HG03378 (cell line): Measurements from ENCODE around the gene NUMBL.

Experiments
- ATAC-seq: cut with Tn5 transposase; IDR thresholded peaks from one replicate; pipeline ENCODE4 v1.9.1; 2021; ENCODE audit warnings: mild to moderate bottlenecking, moderate library complexity; ENCODE audit not compliant: unreplicated experiment

NUMBL gene

DNA sequence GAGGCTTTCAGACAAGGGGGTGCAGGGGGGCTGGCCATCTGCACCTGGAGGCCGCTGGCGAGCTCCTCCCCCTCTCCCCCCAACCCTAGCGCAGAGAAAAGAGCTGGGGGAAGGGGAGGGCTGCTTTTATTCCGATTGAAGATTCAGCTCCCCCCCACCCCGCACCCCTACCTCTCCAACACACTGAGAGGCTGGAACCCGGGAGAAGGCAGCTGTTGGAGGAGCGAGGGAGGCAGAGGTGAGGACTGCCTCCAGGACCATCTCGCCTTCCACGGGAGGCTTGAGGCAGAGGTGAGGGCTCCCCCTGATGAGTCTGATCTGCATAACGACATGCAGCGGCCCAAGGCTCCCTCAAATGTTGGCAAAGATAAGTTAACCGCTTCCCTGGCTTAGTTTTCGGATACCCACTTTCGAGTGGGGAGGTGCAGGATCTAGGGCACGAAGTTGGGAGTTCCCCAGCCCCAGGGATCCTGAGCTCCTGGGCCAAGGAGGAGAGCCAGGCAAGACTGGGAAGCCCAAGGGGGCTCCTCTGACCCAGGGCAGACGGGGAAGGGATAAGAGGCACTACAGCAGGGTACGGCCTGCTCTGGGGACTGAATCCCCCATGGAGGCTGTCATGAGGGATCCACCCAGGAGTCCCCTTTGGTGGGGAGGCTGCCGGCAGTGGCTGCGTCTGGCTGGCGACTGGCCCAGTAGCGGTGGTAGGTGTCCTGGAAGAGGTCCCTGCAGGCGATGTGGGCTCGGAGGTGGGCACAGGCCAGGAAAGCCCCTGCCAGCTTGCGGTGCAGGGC, 1.2 kb upstream of the NUMBL start:
- ATAC-seq = no peak

GRCh38 chr19:40690693-40691420, 406 bp upstream of the NUMBL start:
- no peak for ATAC-seq

- ATAC-seq = no peak
These were observed 957 bp downstream of the NUMBL start for GRCh38 chr19:40689339-40690049.

DNA sequence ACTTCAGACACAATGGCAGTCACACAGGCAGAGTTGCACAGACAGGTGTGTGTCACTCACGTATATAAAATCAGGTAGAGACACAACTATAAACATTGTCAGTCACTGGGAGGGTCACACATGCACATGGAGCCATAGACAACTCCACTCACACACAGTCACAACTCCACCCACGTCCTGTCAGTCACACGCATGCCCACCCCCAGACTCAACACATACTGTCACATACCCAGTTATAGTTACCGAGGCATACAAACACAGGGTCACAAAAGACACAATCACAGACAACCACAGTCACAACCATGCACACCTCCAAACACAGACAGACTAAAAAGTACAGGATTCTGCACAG, 1.5 kb downstream of the NUMBL start:
- no peak for ATAC-seq

GRCh38 chr19:40688309-40688708, 2.1 kb downstream of the NUMBL start:
- ATAC-seq = no peak

DNA sequence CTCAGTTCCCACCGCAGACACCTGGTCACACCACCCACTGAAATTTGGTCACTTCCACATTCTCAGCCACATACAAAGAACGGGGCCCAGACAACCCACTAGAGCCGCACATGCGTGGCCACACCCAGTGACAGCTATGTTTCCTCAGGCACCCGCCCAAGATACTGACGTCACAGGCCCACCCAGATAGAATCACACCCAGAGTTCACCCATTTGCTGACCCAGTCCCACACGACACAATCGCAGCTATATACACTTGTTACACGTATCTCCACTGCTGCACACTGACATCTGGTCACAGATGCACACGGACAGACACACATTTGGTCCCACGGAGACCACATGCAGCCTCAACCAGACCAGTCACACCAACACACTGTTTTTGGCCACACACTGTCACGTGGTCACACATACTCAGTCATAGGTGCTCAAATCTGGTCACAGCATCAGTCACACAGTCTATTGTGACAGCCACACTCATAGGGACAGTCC, 2.9 kb downstream of the NUMBL start:
- no peak for ATAC-seq

- no peak for ATAC-seq
These were observed 3.4 kb downstream of the NUMBL start for GRCh38 chr19:40686882-40687524.

DNA sequence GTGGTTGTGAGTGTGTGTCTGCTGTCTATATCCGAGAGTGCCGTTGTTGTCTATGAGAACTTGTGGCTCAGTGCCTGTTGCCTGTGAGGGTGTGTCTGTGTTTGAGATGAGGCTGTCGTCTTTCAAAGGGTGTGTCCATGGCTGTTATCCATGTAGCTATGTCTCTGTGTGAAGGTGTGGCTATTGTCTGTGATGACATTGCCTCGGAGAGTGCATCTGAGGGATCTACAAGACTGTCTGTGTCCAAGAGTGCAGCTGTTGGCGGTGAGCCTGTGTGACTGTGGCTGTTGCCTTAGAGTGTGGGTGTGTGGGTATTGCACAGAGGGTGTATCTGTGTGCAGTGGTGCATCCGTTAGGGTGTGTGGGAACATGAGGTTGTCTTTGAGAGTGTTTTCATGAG, 4.9 kb downstream of the NUMBL start:
- no peak for ATAC-seq

- ATAC-seq = no peak
These were observed 5.4 kb downstream of the NUMBL start for GRCh38 chr19:40685016-40685526.

GRCh38 chr19:40684280-40684679, 6.2 kb downstream of the NUMBL start:
- ATAC-seq = no peak

- ATAC-seq = no peak
These were observed 7.0 kb downstream of the NUMBL start for GRCh38 chr19:40683437-40683836.

- no peak for ATAC-seq
These were observed 8.0 kb downstream of the NUMBL start for GRCh38 chr19:40682431-40682964.

- ATAC-seq = no peak
These were observed 9.4 kb downstream of the NUMBL start for GRCh38 chr19:40681039-40681438.

DNA sequence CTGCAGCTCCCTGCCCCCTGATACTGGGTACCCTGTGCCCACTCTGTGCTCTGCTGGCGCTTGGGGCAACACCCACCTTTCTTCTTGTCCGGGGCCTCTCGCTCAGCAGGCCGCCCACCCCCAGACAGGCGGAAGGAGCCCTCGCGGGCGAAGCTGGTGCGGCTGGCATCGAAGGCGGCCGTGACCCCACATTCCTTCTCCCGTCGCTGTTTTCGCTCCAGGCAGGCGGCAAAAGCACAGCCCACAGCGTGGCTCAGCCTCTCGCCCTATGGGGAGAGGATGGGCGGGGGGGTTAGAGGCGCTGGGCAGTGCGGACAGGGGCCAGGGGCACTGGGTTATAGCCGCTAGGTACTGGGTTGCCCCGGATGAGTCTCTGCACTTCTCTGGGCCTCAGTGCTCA, 13.3 kb downstream of the NUMBL start:
- no peak for ATAC-seq

- ATAC-seq = no peak
These were observed 16.2 kb downstream of the NUMBL start for GRCh38 chr19:40674291-40674690.

- ATAC-seq = no peak
These were observed 17.1 kb downstream of the NUMBL start for GRCh38 chr19:40673397-40673796.

DNA sequence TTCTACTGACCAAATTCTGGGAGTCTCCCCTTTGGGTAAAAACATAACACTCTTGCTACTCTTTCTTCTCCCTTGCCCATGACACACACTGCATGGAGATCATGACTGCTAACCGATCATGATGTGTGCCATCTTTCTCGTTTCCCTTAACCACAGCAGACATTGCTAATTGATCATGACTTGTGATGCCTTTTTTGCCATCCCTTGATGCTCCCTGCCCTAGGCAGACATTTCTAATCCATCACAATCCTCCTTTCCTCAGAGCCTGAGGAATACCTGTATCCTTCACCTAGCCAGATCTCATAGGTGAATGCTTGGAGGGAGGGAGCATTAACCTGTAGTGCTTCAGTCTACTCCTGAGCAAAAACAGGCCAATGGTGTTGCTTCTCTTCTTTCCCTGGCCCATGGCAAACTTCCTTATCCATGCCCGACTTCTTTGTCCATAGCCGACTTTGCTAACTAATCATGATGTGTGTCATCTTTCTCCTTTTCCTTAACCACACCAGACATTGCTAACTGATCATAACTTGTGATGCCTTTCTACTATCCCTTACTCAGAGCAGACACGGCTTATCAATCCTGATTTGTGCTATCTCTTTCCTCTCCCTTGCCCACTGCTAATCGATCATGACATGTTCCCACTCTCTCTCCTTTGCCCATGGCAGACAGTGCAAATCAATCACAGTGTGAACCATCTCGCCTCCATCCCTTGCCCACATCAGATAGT, 17.7 kb downstream of the NUMBL start:
- ATAC-seq = no peak

- ATAC-seq = no peak
These were observed 18.4 kb downstream of the NUMBL start for GRCh38 chr19:40672038-40672437.

GRCh38 chr19:40671404-40671803, 19.0 kb downstream of the NUMBL start:
- ATAC-seq = no peak

DNA sequence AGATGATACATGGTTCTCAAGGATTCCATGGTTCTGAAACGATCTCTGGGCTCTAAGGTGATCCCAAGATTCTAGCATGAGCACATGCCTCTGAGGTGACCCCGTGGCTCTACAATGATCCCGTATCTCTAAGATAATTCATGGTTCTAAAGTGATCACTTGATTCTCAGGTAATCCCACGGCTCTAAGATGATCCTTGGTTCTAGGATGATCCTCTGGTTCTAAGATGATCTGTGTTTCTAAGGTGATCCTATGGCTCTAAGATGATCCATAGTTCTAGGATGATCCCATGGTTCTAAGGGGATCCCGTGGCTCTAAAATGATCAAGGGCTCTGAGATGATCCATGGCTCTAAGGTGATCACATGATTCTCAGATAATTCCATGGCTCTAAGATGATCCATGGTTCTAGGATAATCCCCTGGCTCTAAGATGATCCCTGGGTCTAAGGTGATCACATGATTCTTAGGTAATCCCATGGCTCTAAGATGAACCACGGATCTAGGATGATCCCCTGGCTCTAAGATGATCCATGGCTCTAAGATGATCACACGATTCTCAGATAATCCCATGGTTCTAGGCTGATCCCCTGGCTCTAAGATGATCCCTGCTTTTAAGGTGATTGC, 21.3 kb downstream of the NUMBL start:
- ATAC-seq = no peak
